NCI-H1417 treated with DMSO at 0.1 percent for 48 hours (cell line): ENCODE results near the gene GMDS.

Experiments used
- DNase-seq: peaks from one replicate; lab custom pipeline; 2025; lab: John Stamatoyannopoulos, UW

Gene GMDS

DNA sequence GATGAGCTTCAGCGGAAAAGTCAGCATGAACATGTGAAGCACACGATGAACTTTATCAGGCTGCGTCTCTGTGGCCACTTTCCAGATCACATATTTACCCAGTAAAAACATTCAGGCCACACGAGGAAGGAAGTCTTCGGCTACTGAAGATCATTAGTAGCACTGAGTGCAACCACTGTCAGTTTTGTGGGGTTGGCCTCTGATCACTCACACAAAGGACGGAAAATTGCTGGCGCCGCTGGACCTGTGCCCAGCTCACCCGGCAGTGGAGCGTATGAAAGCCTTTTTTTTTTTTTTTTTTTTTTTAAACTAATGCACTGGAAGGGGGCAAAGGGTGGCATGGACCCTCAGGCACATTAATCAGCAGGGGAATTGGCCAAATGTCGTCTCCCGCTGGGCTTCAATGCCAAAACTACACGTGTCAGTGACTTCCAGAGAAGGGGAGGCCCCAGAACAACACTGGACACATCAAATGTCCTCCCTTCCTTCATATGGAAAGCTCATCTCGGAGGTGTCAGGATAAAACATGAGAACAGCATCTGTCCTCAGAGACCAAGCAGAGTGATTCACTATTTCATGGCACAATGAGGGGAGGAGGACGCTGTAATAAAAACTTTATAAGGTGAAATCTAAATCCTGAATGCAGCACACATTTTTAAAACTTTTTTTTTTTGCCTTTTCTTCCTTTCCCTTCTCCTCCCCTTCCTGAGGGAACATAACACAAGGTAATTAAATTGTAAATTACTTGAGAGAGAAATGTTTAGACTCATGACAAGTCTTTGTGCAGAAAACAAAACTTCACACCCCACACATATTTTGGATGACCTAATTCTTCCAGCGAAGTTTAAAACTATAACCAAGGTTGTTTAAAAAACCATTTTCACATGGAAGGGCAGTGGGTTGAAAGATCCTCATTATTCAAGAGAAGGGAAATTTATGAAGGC, 412.3 kb downstream of the GMDS start:
- DNase-seq = no peak

DNA sequence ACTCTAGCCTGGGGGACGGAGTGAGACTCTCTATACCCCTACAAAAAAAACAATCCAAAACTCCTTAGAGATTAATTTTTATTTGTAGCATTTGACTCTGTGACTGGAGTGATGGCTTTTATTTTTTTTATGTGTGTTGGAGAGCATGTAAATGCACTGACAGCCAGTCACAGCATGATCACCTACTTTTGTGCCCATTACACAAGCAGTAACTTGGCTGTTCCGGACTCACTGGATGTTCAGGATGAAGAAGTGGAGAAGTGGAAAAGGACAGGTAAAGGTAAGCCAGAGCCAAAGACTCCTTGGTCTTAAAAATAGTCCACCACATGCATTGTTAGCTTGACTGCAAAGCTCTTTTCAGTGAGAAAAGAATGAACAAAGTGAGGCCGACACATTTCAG, 413.0 kb downstream of the GMDS start:
- DNase-seq = no peak

DNA sequence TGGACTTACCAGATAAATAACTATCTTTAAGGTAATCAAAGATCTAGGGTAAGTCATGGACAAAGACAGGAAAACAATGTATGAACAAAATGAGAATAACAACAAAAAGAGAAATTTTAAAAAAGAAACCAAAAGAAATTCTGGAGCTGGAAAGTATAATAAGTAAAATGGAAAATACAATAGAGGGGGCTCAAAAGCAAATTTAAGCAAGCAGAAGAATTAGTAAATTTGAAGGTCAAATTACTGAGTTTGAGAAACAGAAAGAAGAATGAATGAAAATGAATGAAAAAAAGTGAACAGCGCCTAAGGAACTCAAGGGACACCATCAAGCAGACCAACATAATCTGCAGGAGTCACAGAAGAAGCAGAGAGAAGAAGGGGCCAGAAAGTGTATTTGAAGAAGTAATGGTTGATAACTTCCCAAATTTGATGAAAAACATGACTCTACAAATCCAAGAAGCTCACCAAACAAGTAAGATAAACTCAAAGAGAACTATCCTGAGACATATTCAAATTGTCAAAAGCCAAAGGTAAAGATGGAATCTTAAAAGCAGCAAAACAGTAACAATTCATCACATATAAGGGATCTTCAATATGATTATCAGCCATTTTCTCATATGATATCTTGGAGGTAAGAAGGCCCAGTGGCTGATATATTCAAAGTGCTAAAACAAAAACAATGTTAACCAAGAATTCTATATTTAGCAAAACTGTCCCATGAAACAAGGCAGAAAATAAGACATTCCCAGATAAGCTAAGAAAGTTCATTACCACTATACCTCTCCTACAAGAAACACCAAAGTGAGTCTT, 417.2 kb downstream of the GMDS start:
- DNase-seq = no peak

DNA sequence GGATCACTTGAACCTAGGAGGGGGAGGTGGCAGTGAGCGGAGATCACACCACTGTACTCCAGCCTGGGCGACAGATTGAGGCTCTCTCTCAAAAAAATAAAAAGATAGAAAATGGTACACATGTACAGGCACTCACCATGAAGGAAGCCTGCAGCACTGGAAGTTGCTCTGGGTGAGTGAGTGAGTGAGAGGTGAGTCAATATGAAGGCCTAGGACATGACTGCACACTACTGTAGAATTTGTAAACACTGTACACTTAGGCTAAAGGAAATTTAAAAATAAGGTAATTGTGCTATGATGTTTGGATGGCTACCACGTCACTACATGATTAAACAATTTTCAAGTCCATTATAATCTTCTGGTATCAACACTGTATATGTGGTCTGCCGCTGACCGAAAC, 419.5 kb downstream of the GMDS start:
- no peak for DNase-seq

DNA sequence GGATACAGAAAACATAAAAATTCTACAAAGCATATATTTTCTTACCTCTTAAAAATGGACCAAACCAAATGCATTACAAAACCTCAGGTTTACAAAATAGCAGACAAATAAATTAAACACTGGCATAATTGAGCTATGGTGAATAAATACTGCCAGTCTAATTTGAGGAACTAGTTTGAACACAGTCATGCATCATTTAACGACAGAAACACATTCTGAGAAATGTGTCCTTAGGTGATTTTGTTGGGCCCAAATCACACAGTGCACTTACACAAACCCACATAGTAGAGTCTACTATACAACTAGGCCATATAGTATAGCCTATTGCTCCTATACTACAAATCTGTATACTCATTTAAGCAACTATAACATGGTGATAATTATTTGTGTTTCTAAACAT, 420.1 kb downstream of the GMDS start:
- no peak for DNase-seq

DNA sequence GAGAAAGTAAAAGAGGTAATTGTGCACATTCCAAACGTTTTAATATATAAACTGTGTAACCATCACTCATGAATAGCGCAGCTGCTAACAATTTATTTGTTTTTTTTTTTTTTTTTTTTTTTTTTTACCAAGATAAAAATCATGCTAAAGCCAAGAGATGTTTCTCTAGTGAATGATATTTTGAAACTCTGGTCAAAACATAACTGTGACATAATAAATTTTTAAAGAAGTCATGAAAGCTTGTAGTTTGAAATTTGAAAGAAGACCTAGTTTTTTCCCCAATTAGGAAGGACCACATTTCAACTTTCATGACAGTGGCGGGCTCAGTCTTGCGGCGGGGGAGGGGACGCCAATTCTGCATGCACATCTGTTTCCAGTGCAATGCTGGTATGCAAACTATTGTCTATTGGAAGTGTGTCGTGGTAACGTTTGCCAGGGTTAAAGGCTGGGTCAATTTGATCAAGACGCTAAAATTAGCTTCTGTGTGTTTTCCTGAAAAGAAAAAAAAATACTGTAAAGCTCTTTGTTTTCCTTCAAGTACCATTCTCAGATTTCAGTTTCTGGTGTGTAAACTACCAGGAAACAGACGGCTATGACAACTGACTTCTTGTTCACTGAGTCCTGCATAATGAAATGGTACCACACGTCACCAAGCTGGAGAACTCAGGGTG, 423.8 kb downstream of the GMDS start:
- no peak for DNase-seq

DNA sequence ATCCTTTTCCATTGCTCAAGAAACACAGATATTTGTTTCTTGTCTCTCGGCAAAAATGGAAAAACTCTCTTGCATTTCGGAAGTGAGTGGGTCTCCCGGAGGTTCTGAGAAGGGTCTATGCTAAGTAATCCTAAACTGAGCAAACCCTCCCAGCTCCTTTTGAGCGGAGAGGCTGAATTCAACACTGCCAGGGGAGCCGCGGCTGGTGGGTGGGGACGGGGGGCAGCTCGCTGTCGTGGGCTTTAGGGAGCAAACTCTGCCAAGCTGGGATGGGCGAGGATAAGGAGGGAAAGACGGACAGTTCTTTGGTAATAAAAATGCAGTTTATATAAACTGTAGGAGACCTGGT, 424.3 kb downstream of the GMDS start:
- DNase-seq = no peak

DNA sequence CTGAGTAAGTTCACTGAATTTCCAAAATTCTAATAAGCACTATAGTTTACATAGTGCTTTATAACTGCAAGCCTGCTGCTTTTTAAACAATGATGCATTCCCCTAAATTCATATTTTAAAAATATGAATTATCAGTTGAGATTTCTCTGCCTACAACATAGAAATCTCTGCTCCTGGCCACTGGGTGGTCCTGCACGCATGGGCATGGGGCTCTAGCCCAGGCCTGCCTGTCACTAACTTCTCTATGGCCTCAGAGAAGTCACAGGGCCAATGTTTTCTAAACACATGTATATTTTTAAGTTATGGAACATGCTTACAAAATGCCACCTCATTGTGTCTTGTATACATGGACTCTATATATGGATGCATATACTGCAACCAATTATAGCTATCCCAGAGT, 424.7 kb downstream of the GMDS start:
- DNase-seq = no peak

DNA sequence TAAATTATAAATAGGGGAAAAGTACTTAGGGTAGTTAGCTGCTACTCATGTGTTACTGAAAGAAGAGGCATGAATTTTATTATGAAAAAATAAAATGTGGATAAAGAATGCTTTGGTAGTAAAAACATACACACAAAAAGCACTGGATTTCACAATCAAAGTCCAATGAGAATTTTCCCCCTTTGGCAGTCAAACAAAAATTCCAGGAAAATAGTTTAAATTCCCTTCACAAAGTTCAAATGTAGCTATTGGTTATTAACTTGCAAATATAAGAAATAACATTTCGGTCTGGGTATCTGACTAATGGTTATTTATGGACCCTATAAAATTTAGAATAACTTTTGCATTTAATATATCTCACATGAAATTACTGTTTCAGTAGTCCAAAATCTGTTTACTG, 425.2 kb downstream of the GMDS start:
- DNase-seq = no peak

DNA sequence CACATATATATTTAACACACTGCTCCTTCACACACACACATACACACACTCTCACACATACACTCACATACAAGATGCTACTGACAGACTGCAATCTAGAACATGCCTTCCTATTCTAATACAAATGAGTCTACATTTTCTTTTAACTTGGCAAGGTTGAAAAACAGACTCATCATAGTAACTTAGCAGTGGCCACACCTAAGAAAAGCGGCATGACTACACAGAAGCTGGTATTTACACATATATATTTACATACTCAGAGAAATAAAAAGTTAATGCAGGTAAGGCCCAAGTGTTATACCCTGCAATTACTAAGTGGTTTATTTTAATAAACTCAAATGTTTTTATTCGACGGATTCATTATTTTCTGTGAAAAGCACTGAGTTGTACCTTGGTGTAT, 426.4 kb downstream of the GMDS start:
- no peak for DNase-seq

DNA sequence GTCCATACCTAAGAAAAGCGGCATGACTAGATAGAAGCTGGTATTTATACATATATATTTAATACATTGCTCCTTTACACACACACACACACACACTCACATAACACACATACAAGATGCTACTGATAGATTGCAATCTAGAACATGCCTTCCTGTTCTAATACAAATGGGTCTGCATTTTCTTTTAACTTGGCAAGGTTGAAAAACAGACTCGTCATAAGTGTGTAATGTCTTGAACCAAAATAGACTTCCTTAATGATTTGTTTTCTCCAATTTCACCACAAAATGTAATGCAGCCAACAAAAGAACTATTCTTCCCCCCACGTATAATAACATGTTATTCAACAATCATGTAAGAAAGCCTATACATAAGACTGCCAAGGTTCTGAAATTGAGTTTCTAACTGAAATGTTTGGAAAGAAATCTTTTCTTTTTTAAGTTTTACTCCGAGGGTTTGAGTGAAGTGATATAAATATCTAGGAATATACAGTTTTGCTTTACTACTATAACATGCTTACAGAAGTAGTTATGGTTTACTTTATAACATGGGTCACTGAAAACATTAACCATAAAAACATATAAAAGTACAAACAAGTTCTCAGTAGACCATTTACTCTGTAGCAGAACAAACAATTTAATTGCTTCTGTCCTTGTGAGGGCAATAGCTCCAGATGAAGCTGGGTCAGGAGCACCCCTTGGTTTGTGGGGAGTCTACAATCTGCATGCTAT, 428.2 kb downstream of the GMDS start:
- DNase-seq = no peak

DNA sequence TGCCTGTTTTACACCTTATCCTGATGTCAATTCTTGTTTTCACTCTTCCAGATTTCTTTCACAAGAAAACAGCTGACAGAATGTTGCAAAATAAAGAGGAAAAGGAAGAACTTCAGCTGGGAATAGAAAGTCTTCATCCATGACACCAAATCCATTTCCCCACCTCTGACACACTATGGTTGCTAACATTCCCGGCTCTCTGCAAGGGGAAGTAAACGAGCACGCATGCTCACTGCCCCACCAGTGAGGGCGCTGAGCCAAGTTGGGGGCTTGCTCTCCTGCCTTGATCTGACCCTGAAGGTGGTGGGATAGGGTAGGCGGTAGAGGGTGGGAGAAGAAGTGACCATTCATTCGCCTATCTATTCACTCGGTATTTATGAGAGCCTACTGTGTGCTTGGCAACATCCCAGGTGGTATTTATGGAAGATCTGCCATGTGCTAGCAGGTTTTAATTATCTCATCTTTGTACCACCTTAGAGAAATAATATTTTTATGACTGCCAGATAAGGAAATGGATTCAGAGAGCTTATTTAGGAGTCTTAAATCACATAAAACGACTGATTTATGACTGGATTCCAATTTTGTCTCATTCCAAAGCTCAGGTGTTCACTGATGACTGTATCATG, 429.5 kb downstream of the GMDS start:
- no peak for DNase-seq

DNA sequence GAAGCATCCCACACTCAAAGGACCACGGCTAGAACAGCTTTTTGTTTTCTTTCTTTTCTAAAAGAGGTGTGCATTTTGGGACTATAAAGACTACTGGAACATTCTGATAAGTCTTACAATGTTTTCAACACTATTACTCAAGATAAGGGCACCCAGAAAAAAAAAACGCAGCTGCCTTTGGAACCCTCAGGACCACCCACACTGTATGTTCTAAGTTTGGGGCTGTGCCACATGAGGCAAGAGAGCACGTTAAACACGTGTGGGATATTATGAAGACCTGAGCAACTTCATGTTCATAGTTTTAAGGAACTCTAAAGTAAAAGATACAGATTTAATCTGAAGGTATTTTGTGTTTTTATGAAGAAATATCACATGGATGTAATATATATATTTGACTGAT, 431.1 kb downstream of the GMDS start:
- no peak for DNase-seq

DNA sequence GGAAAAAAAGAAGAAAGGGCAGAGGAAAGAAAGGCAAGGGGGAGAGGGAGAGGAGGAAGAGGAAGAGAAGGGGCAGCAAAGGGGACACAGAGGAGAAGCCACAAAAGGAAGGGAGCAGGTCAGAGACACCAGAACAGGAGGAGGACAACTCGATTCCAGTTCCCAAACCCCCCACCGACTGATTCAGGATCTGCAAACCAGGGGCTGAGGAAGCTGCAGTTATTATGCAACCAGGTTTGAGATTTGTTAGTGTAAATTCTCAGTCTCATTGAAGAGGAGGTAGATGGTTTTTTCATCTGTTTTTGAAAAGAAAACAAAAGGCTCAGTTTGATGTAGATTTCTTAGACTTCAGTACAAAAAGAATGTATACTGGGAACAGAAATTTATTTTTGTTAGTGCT, 432.9 kb downstream of the GMDS start:
- no peak for DNase-seq

DNA sequence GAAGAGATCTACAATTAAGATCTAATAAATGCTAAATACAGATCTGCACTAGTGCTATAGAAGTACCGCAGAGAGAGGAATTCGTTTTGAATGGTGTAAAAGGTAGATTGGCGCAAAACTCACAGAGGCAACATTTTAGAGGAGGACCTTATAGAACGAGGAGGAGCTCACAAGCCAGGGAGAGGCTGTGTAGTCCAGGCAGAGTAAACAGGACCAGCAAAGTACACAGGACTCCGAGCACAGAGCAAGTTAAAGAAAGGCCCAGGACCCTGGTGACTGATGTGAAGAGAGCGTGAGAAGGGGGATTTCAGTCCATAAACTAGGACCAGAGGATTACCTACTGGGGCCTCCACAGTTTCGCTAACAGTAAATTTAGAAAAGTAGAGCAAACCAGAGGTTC, 433.4 kb downstream of the GMDS start:
- DNase-seq = no peak

DNA sequence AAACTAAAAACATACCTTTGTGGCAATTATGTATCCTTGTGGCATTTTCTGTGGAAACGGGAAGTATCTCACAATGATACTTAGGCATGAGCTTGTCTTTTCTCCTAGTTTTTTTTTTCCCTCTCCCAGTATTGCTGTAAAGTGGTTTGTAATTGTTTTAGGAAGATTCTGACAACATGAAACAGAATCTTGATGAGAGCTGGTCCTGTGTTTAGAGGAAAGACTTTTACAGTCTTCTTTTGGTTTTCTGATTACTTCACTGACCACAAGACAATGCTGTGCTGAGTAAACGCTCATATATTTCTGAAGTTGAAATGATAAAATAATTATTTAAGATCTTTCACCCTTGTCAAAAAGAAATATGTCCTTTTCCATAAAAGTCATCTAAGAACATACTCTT, 434.5 kb downstream of the GMDS start:
- DNase-seq = no peak

DNA sequence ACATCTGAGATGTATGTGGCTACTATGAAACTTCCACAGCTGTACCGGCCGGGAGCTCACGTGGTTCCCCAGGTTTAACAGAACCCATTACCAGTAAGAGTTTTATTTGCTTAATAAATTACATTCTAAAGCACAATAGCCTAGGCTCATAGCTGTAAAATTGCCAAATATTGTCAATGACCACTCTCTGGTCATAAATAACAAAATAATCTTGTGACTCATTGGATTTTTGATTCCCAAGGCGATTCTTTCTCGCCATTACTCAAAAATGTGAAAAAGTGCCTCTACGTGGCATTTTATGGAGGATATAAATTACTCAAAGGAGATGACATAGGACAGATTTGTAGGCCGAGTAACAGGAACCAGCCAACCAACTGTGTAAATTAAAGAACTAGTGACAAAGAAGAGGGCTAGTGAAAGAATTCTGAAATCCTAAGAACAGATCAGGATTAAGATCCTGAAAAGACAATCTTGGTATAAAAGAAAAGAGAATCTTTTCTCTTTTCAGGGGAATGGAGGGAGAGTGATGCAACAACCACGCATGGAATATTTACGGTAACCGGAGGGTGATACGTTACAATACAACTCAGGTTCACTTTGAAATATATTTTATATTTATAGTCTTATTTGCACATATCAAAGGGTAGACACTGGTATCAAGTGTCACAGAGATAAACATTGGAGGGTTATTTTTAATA, 436.0 kb downstream of the GMDS start:
- no peak for DNase-seq

DNA sequence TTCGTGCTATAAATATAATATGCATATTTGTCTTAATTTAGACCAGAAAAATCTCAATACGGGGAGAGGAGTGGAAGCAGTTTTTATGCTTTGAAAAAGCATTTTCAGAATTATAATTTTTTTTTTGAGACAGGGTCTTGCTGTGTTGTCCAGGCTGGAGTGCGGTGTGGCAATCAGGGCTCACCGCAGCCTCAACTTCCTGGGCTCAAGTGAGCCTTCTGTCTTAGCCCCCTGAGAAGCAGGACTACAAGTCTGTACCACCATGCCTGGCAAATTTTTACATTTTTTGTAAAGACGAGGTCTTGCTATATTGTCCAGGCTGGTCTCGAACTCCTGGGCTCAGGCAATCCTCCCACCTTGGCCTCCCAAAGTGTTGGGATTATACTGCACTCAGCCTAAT, 438.5 kb downstream of the GMDS start:
- DNase-seq = no peak

DNA sequence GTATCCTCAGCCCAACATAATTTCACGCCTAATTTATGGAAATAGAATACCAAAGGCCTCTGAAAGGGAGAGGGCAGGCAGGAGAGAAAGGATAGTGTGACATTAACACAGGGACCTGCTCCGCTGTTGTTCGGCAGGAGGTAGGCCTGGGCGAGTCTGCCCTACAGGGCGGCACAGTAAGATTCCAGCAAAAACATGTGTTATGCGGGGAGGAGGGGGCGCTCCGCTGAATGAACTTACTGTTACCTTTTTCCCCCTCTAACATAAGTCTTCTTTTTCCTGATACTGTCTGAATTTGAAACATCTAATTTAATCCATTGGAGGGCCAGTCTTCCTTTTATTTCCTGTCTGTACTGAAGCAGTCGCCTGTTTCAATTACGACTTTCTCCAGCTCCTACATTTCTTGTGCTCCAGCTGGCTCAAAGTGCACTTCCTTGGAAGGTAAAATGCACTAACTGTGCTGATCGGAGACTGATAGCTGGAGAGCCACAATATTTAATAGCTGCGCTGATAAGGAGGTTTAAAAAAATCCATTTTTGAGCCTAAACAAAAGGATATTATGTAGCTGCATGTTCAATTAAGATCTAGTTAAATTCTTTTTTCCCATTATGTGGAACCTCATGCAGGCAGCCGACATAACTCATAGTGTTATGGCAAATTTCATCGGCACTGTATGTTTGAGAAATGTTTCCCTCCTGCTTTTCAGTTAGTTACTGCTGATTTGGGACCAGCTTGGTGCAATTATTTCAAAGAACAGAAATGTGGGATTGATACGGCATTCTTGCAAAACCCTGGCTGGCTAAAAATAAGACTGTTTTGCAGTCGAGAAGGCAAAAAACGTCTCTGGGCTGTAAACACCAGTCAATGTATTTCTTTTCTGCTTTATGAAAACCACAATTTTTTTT, 442.7 kb downstream of the GMDS start:
- no peak for DNase-seq

DNA sequence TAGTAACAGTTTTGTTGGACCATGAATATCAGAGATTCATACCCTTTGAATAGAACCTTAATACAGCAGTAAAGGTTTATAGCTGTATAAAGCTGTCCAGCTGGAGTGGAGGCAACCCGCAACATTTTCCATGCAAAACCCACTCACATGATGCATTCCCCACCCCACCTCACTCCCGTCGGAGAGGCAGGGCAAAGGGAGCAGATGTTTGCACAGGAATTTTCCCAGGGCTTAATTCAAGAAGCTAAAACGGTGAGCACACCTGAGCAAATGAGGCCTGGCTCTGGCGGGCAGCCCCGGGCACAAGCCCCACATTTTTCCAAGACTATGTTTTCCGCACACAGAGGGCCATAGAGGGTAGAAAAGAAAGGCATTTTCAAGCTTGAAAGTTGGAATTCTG, 444.0 kb downstream of the GMDS start:
- DNase-seq = no peak
